SK-N-SH treated with all-trans-retinoic acid at 6 μM for 48 hours (cell line): ENCODE data around the gene NCK2.

ENCODE experiments used
- ATAC-seq: fragments of 200-7000 bp; cut with Tn5 transposase; 3 replicates; pipeline ENCODE4 v1.9.1; 2020; ENCODE audit warnings: mild to moderate bottlenecking, moderate library complexity
- ARNTL ChIP-seq: fragments of 450-650 bp; formaldehyde crosslinking; IDR thresholded peaks from 2 replicates; pipeline ENCODE4 v1.5.0; 2020; ENCODE audit warnings: low read depth, mild to moderate bottlenecking, moderate library complexity, borderline replicate concordance
- BACH2 ChIP-seq: fragments of 250-450 bp; sonication (Bioruptor Pico); IDR thresholded peaks from 2 replicates; pipeline ENCODE4 v1.9.0; 2021; ENCODE audit warnings: mild to moderate bottlenecking, borderline replicate concordance
- CSDC2 ChIP-seq: fragments of 250-450 bp; sonication (Bioruptor Pico); IDR thresholded peaks from 2 replicates; pipeline ENCODE4 v1.5.0; 2020; ENCODE audit warnings: mild to moderate bottlenecking, moderate library complexity
- ESRRG ChIP-seq: fragments of 250-450 bp; sonication (Bioruptor Pico); IDR thresholded peaks from 2 replicates; pipeline ENCODE4 v1.6.1; 2021; ENCODE audit warnings: mild to moderate bottlenecking
- GLIS3 ChIP-seq: fragments of 250-450 bp; sonication (Bioruptor Pico); IDR thresholded peaks from 2 replicates; pipeline ENCODE4 v1.5.0; 2020; ENCODE audit warnings: mild to moderate bottlenecking, moderate library complexity
- OSR1 ChIP-seq: fragments of 250-450 bp; sonication (Bioruptor Pico); IDR thresholded peaks from 2 replicates; pipeline ENCODE4 v1.8.0; 2022; ENCODE audit warnings: moderate library complexity, mild to moderate bottlenecking, inconsistent platforms
- PATZ1 ChIP-seq: fragments of 250-450 bp; sonication (Bioruptor Pico); IDR thresholded peaks from 2 replicates; pipeline ENCODE4 v1.8.0; 2020; ENCODE audit warnings: mild to moderate bottlenecking, moderate library complexity, borderline replicate concordance
- POU6F1 ChIP-seq: fragments of 250-450 bp; sonication (Bioruptor Pico); IDR thresholded peaks from 2 replicates; pipeline ENCODE4 v1.8.0; 2021; ENCODE audit warnings: low read depth, mild to moderate bottlenecking, moderate library complexity, borderline replicate concordance
- PPARA ChIP-seq: fragments of 250-450 bp; sonication (Bioruptor Pico); IDR thresholded peaks from 2 replicates; pipeline ENCODE4 v1.5.0; 2020; ENCODE audit warnings: mild to moderate bottlenecking, borderline replicate concordance
- RARB ChIP-seq: fragments of 250-450 bp; sonication (Bioruptor Pico); IDR thresholded peaks from 2 replicates; pipeline ENCODE4 v1.8.0; 2021; ENCODE audit warnings: mild to moderate bottlenecking, moderate library complexity
- SNAI2 ChIP-seq: fragments of 250-450 bp; sonication (Bioruptor Pico); IDR thresholded peaks from 2 replicates; pipeline ENCODE4 v1.5.0; 2020; ENCODE audit warnings: mild to moderate bottlenecking, moderate library complexity
- TCF4 ChIP-seq: fragments of 250-450 bp; sonication (Bioruptor Pico); IDR thresholded peaks from 2 replicates; pipeline ENCODE4 v1.8.0; 2021; ENCODE audit warnings: mild to moderate bottlenecking, moderate library complexity, borderline replicate concordance
- TOX ChIP-seq: fragments of 250-450 bp; sonication (Bioruptor Pico); IDR thresholded peaks from 2 replicates; pipeline ENCODE4 v1.8.0; 2021; ENCODE audit warnings: mild to moderate bottlenecking, moderate library complexity, borderline replicate concordance
- ZC3H10 ChIP-seq: fragments of 250-450 bp; sonication (Bioruptor Pico); IDR thresholded peaks from 2 replicates; pipeline ENCODE4 v1.5.1; 2021; ENCODE audit warnings: mild to moderate bottlenecking, moderate library complexity
- ZNF565 ChIP-seq: fragments of 450-650 bp; formaldehyde crosslinking; conservative IDR thresholded peaks from 2 replicates; pipeline ENCODE4 v1.5.0; 2020; ENCODE audit warnings: low read depth, mild to moderate bottlenecking, moderate library complexity
- ZNF70 ChIP-seq: fragments of 450-650 bp; formaldehyde crosslinking; IDR thresholded peaks from 2 replicates; pipeline ENCODE4 v1.5.0; 2020; ENCODE audit warnings: mild to moderate bottlenecking, moderate library complexity
- TF ChIP-seq, protein P1 (sequence below): fragments of 250-450 bp; sonication (Bioruptor Pico); IDR thresholded peaks from 2 replicates; pipeline ENCODE4 v1.5.1; 2021; ENCODE audit warnings: mild to moderate bottlenecking, moderate library complexity
- TF ChIP-seq, protein P2 (sequence below): fragments of 250-450 bp; sonication (Bioruptor Pico); IDR thresholded peaks from 2 replicates; pipeline ENCODE4 v1.5.1; 2020; ENCODE audit warnings: low read depth, mild to moderate bottlenecking, moderate library complexity
- TF ChIP-seq, protein P3 (sequence below): fragments of 250-450 bp; sonication (Bioruptor Pico); IDR thresholded peaks from 2 replicates; pipeline ENCODE4 v1.5.0; 2020; ENCODE audit warnings: mild to moderate bottlenecking, moderate library complexity

NCK2 gene

DNA sequence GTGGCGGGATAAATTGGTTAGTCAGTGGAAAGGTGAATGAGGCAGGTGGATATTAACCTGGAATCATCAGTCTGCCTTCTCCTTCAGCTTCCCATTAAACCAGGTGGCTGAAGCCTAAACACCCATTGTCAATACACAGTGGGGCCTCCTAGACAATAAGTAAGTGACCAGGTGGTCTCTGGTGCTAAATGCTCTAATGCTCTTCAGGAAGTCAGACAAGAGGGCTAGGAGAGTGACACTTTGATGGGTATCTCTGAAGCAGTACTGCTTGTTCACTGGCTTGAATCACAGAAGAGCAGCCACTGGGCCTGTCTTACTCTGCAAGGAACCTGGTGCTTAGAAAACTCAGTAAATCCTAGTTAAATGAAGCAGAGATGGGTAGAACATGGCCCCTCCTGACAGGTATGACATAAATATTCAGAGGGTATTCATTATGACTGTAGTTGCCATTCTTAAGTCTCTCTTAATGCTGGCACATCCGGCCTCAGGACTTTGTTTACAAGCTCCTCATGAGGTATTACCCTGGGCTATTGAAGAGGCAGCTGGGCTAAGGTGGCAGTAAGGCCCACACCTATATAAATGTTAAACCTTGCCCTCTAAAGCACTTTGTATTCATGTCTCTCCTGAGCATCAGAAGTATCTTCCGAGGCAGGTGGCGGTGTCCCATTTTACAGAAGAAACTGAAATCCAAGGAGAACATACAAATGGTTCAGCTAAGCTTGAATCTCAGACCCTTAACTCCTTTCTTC is 104.9 kb downstream of the NCK2 start (continued):
- TF ChIP-seq, protein P1, sequence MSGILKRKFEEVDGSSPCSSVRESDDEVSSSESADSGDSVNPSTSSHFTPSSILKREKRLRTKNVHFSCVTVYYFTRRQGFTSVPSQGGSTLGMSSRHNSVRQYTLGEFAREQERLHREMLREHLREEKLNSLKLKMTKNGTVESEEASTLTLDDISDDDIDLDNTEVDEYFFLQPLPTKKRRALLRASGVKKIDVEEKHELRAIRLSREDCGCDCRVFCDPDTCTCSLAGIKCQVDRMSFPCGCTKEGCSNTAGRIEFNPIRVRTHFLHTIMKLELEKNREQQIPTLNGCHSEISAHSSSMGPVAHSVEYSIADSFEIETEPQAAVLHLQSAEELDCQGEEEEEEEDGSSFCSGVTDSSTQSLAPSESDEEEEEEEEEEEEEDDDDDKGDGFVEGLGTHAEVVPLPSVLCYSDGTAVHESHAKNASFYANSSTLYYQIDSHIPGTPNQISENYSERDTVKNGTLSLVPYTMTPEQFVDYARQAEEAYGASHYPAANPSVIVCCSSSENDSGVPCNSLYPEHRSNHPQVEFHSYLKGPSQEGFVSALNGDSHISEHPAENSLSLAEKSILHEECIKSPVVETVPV (CRISPR knock-in tag): no peak
- TF ChIP-seq TCF4 (no peak), SNAI2 (CRISPR knock-in tag) (no peak), BACH2 (CRISPR knock-in tag) (no peak)

- ATAC-seq: no peak
- TF ChIP-seq, protein P2, sequence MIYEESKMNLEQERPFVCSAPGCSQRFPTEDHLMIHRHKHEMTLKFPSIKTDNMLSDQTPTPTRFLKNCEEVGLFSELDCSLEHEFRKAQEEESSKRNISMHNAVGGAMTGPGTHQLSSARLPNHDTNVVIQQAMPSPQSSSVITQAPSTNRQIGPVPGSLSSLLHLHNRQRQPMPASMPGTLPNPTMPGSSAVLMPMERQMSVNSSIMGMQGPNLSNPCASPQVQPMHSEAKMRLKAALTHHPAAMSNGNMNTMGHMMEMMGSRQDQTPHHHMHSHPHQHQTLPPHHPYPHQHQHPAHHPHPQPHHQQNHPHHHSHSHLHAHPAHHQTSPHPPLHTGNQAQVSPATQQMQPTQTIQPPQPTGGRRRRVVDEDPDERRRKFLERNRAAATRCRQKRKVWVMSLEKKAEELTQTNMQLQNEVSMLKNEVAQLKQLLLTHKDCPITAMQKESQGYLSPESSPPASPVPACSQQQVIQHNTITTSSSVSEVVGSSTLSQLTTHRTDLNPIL: no peak
- no peak for TF ChIP-seq POU6F1 (CRISPR knock-in tag)
- no peak for TF ChIP-seq BACH2 (CRISPR knock-in tag)
- no peak for TF ChIP-seq TCF4
- no peak for TF ChIP-seq SNAI2 (CRISPR knock-in tag)
- no peak for TF ChIP-seq PPARA (CRISPR knock-in tag)
These were observed 107.4 kb downstream of the NCK2 start for GRCh38 chr2:105852066-105852465.

DNA sequence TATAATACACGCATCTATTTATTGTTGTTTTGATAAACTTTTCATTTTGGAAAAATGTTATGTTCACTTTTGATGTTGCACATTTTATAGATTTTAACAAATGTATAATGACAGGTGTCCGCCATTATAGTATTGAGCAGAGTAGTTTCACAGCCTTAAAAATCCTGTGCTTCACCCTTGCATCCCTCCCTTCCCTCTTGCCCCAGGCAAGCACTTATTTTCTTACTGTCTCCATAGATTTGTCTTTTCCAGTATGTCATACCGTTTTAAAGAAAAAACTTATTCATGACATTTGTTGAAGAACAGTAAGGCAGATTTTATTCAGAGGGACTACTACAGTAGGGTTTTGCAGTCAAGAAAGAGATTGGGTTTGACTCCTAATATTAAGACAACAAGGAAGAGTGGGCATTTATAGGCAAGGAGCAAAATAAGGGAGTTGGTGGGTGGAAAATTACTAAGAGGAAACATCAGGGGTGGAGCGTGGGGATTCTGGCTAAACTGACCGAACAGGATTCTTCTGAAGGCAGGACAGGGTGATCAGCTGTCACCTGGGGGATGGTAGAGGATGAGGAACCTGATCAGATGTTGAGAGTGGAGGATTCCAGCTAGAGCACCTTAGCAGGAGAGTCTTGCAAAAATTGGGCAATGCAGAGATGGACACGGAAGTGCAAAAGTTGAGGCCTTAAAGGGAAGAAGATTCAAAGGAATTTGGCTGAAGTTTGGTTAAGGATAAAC is 108.8 kb downstream of the NCK2 start:
- ATAC-seq: no peak

More for the DNA sequence above, 108.8 kb downstream of the NCK2 start:
- TF ChIP-seq TCF4 (no peak), ZC3H10 (no peak), CSDC2 (no peak), ESRRG (CRISPR knock-in tag) (no peak), GLIS3 (CRISPR knock-in tag) (no peak), ZNF565 (CRISPR knock-in tag) (no peak), PATZ1 (CRISPR knock-in tag) (no peak), TOX (CRISPR knock-in tag) (no peak), ARNTL (CRISPR knock-in tag) (no peak), BACH2 (CRISPR knock-in tag) (no peak), ZNF70 (CRISPR knock-in tag) (no peak), PPARA (CRISPR knock-in tag) (no peak), RARB (CRISPR knock-in tag) (no peak), OSR1 (no peak), SNAI2 (CRISPR knock-in tag) (no peak)
- TF ChIP-seq, protein P2: no peak
- TF ChIP-seq, protein P3, sequence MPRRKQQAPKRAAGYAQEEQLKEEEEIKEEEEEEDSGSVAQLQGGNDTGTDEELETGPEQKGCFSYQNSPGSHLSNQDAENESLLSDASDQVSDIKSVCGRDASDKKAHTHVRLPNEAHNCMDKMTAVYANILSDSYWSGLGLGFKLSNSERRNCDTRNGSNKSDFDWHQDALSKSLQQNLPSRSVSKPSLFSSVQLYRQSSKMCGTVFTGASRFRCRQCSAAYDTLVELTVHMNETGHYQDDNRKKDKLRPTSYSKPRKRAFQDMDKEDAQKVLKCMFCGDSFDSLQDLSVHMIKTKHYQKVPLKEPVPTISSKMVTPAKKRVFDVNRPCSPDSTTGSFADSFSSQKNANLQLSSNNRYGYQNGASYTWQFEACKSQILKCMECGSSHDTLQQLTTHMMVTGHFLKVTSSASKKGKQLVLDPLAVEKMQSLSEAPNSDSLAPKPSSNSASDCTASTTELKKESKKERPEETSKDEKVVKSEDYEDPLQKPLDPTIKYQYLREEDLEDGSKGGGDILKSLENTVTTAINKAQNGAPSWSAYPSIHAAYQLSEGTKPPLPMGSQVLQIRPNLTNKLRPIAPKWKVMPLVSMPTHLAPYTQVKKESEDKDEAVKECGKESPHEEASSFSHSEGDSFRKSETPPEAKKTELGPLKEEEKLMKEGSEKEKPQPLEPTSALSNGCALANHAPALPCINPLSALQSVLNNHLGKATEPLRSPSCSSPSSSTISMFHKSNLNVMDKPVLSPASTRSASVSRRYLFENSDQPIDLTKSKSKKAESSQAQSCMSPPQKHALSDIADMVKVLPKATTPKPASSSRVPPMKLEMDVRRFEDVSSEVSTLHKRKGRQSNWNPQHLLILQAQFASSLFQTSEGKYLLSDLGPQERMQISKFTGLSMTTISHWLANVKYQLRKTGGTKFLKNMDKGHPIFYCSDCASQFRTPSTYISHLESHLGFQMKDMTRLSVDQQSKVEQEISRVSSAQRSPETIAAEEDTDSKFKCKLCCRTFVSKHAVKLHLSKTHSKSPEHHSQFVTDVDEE: no peak
